A673 (cell line): ENCODE results near the gene TMPRSS13.

Experiments used
- EZH2 ChIP-seq: fragments of 200-600 bp; sonication (generic); IDR thresholded peaks from 2 replicates; pipeline ENCODE4 v1.6.1; 2017; ENCODE audit warnings: borderline replicate concordance, low read depth, mild to moderate bottlenecking, mixed read lengths, antibody characterized with exemption, low read length; ENCODE audit not compliant: poor library complexity, severe bottlenecking
- TF ChIP-seq, protein P1 (sequence below): fragments of 300-800, 200-600 bp; sonication (generic); conservative IDR thresholded peaks from 2 replicates; pipeline ENCODE4 v1.5.1; 2017; ENCODE audit warnings: low read depth, mild to moderate bottlenecking, antibody characterized with exemption, low read length, moderate library complexity, mixed read lengths

DNA sequence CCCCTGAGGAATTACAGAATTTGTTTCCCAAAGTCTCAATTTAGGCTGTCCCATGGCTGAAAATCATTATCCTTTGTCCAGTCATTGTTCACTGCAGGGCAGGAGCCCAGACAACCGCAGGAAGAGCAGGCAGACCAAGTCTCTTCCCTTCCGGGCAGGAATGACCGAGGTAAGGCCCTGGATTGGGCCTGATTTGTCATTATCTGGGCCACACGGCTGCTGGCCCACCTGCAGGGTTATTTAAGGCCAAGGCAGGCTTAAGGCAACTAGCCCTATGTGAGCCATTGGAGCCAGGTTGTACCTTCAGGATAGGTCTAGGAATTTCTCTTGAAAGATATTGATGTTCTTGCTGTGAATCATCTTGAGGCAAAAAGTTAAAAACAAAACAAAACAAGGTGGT is 47.2 kb upstream of the TMPRSS13 start:
- no peak for TF ChIP-seq EZH2
- TF ChIP-seq, protein P1, sequence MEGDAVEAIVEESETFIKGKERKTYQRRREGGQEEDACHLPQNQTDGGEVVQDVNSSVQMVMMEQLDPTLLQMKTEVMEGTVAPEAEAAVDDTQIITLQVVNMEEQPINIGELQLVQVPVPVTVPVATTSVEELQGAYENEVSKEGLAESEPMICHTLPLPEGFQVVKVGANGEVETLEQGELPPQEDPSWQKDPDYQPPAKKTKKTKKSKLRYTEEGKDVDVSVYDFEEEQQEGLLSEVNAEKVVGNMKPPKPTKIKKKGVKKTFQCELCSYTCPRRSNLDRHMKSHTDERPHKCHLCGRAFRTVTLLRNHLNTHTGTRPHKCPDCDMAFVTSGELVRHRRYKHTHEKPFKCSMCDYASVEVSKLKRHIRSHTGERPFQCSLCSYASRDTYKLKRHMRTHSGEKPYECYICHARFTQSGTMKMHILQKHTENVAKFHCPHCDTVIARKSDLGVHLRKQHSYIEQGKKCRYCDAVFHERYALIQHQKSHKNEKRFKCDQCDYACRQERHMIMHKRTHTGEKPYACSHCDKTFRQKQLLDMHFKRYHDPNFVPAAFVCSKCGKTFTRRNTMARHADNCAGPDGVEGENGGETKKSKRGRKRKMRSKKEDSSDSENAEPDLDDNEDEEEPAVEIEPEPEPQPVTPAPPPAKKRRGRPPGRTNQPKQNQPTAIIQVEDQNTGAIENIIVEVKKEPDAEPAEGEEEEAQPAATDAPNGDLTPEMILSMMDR, result no peak
